HEK293T (cell line): ENCODE results near the gene HADH.

Source experiments
- CTCF ChIA-PET: fragments of 350-600 bp; formaldehyde crosslinking; extraction: SDS; loops from one replicate; lab custom pipeline; 2021; ENCODE audit warnings: antibody characterized with exemption, inconsistent platforms; lab: Yijun Ruan, JAX
- POLR2A ChIA-PET: fragments of 350-600 bp; formaldehyde crosslinking; extraction: SDS; loops from one replicate; lab custom pipeline; 2020; ENCODE audit warnings: antibody characterized with exemption, inconsistent platforms; lab: Yijun Ruan, JAX
- DNase-seq: peaks from one replicate; pipeline ENCODE4 v3.0.0; 2012; ENCODE audit warnings: mixed read lengths; ENCODE audit errors: extremely low spot score
- ARNT ChIP-seq: fragments of 450-650 bp; IDR thresholded peaks from 2 replicates; pipeline ENCODE4 v1.6.1; 2017; ENCODE audit warnings: mild to moderate bottlenecking
- BHLHE40 ChIP-seq: fragments of 450-650 bp; IDR thresholded peaks from 2 replicates; pipeline ENCODE4 v1.6.1; 2016; ENCODE audit warnings: mild to moderate bottlenecking, moderate library complexity, borderline replicate concordance
- CTBP1 ChIP-seq: fragments of 450-650 bp; IDR thresholded peaks from 2 replicates; pipeline ENCODE4 v1.6.1; 2016; ENCODE audit warnings: borderline replicate concordance
- ELF4 ChIP-seq: fragments of 450-650 bp; IDR thresholded peaks from 2 replicates; pipeline ENCODE4 v1.6.1; 2017; ENCODE audit warnings: antibody characterized with exemption
- FOXA1 ChIP-seq: fragments of 450-650 bp; IDR thresholded peaks from 2 replicates; pipeline ENCODE4 v1.6.1; 2016; ENCODE audit warnings: mild to moderate bottlenecking
- FOXK2 ChIP-seq: fragments of 450-650 bp; IDR thresholded peaks from 2 replicates; pipeline ENCODE4 v1.6.1; 2016; ENCODE audit warnings: mild to moderate bottlenecking
- FOXM1 ChIP-seq: fragments of 450-650 bp; IDR thresholded peaks from 2 replicates; pipeline ENCODE4 v1.6.1; 2017; ENCODE audit warnings: mild to moderate bottlenecking, borderline replicate concordance
- HDGF ChIP-seq: fragments of 450-650 bp; IDR thresholded peaks from 2 replicates; pipeline ENCODE4 v1.6.1; 2017; ENCODE audit warnings: antibody characterized with exemption, borderline replicate concordance
- L3MBTL2 ChIP-seq: fragments of 450-650 bp; conservative IDR thresholded peaks from 2 replicates; pipeline ENCODE4 v1.6.1; 2016; ENCODE audit warnings: mild to moderate bottlenecking
- LEF1 ChIP-seq: fragments of 450-650 bp; IDR thresholded peaks from 2 replicates; pipeline ENCODE4 v1.6.1; 2017; ENCODE audit warnings: mild to moderate bottlenecking, borderline replicate concordance
- NFRKB ChIP-seq: fragments of 450-650 bp; IDR thresholded peaks from 2 replicates; pipeline ENCODE4 v1.6.1; 2016; ENCODE audit warnings: mild to moderate bottlenecking, moderate library complexity
- PKNOX1 ChIP-seq: fragments of 450-650 bp; IDR thresholded peaks from 2 replicates; pipeline ENCODE4 v1.6.1; 2016
- SP1 ChIP-seq: fragments of 450-650 bp; IDR thresholded peaks from 2 replicates; pipeline ENCODE4 v1.6.1; 2017
- SUZ12 ChIP-seq: fragments of 450-650 bp; IDR thresholded peaks from 2 replicates; pipeline ENCODE4 v1.6.1; 2016; ENCODE audit warnings: mild to moderate bottlenecking
- TARDBP ChIP-seq: fragments of 450-650 bp; IDR thresholded peaks from 2 replicates; pipeline ENCODE4 v1.6.1; 2016
- ZNF384 ChIP-seq: fragments of 450-650 bp; IDR thresholded peaks from 2 replicates; pipeline ENCODE4 v1.6.1; 2016

HADH gene

GRCh38 chr4:108051343-108051742 is 61.7 kb downstream of the HADH start:
- DNase-seq, result no peak
- POLR2A ChIA-PET, result no interaction called here
- TF ChIP-seq TARDBP, result no peak
- no peak for TF ChIP-seq FOXA1
- no peak for TF ChIP-seq NFRKB
- TF ChIP-seq FOXK2, result no peak
- no peak for TF ChIP-seq FOXM1
- no peak for TF ChIP-seq ARNT
- no peak for TF ChIP-seq BHLHE40
- TF ChIP-seq HDGF, result no peak
- CTCF ChIA-PET, result no interaction called here

GRCh38 chr4:108052558-108053120 is 63.0 kb downstream of the HADH start:
- TF ChIP-seq TARDBP (no peak), ARNT (no peak), SP1 (no peak), FOXM1 (no peak), NFRKB (no peak), L3MBTL2 (no peak), ELF4 (no peak), HDGF (no peak), ZNF384 (no peak), LEF1 (no peak), BHLHE40 (no peak), CTBP1 (no peak), SUZ12 (no peak), FOXK2 (no peak), FOXA1 (no peak), PKNOX1 (no peak)
- POLR2A ChIA-PET, result no interaction called here
- CTCF ChIA-PET, result no interaction called here
- DNase-seq, result no peak

GRCh38 chr4:108053251-108053711 is 63.6 kb downstream of the HADH start:
- POLR2A ChIA-PET, result no interaction called here
- CTCF ChIA-PET, result no interaction called here
- no peak for DNase-seq
- TF ChIP-seq LEF1 (no peak), ZNF384 (no peak), SP1 (no peak), ARNT (no peak), TARDBP (no peak), FOXA1 (no peak), PKNOX1 (no peak), ELF4 (no peak), L3MBTL2 (no peak), SUZ12 (no peak), BHLHE40 (no peak), FOXK2 (no peak)

GRCh38 chr4:108054025-108054638 is 64.4 kb downstream of the HADH start:
- DNase-seq, result no peak
- POLR2A ChIA-PET, result interaction anchor here (0.8 kb wide), 1 partner anchor 169 kb away, joined by 3 read pairs; no protein-coding TSS in a partner anchor
- TF ChIP-seq SP1, result no peak
- TF ChIP-seq FOXK2, result no peak
- TF ChIP-seq ARNT, result no peak
- no peak for TF ChIP-seq CTBP1
- TF ChIP-seq HDGF, result no peak
- no peak for TF ChIP-seq LEF1
- no peak for TF ChIP-seq ELF4
- TF ChIP-seq FOXM1, result no peak
- no peak for TF ChIP-seq BHLHE40
- TF ChIP-seq ZNF384, result no peak
- no peak for TF ChIP-seq TARDBP
- TF ChIP-seq FOXA1, result no peak
- TF ChIP-seq L3MBTL2, result no peak
- CTCF ChIA-PET, result no interaction called here

GRCh38 chr4:108055787-108056186 is 66.1 kb downstream of the HADH start:
- POLR2A ChIA-PET, result no interaction called here
- CTCF ChIA-PET, result interaction anchor here (1.1 kb wide), 1 partner anchor 10 kb away, joined by 3 read pairs; no protein-coding TSS in a partner anchor

More at GRCh38 chr4:108055787-108056186, 66.1 kb downstream of the HADH start:
- DNase-seq, result no peak
- no peak for TF ChIP-seq HDGF
- no peak for TF ChIP-seq ELF4
- TF ChIP-seq L3MBTL2, result no peak
- no peak for TF ChIP-seq FOXK2
- TF ChIP-seq BHLHE40, result no peak
- TF ChIP-seq TARDBP, result no peak
- no peak for TF ChIP-seq FOXA1
- no peak for TF ChIP-seq PKNOX1
- no peak for TF ChIP-seq CTBP1
